Naive thymus-derived CD4-positive, alpha-beta T cell (primary cell): ENCODE data around the gene ENOX2. TPM values are rescaled to one million over a fixed set of nuclear protein-coding genes. Genes with fewer than 3 reads are reported as not detected.

Experiments used
- ATAC-seq: fragments of 150-1000 bp; cut with Tn5 transposase; 2 replicates; pipeline ENCODE4 v1.10.0; 2021; ENCODE audit warnings: mild to moderate bottlenecking, moderate library complexity
- CTCF ChIA-PET: fragments of 350-600 bp; sonication (Branson Sonifier 250); formaldehyde crosslinking; loops from one replicate; lab custom pipeline; 2021; ENCODE audit warnings: antibody characterized with exemption; lab: Charles Lee
- POLR2A ChIA-PET: fragments of 350-600 bp; sonication (Branson Sonifier 250); formaldehyde crosslinking; loops from one replicate; lab custom pipeline; 2021; ENCODE audit warnings: antibody characterized with exemption, inconsistent platforms; lab: Charles Lee
- DNase-seq, 9 donors: peaks; one replicate each; pipeline versions ENCODE4 v3.0.0 to v3.0.0-alpha.2; 2020 to 2022; ENCODE audit warnings: mixed read lengths in 1 of 9
- H3K27ac ChIP-seq: one replicate; pipeline ENCODE4 v1.7.0; 2013; ENCODE audit warnings: mild to moderate bottlenecking, low read depth, low read length, moderate library complexity
- H3K27me3 ChIP-seq, 2 donors: one replicate each; pipeline ENCODE4 v1.7.0; 2013; ENCODE audit warnings: low read length in 2 of 2, mild to moderate bottlenecking in 2 of 2, moderate library complexity in 2 of 2; ENCODE audit not compliant: control insufficient read depth in 2 of 2, insufficient read depth in 2 of 2
- H3K36me3 ChIP-seq, 3 experiments: 1 replicate in 2 of 3; 2 replicates in 1 of 3; pipeline ENCODE4 v1.7.0; 2013; ENCODE audit warnings: low read length in 3 of 3, mild to moderate bottlenecking in 3 of 3, moderate library complexity in 1 of 3; ENCODE audit not compliant: insufficient read depth in 3 of 3, control insufficient read depth in 2 of 3
- H3K4me1 ChIP-seq, 2 donors: one replicate each; pipeline ENCODE4 v1.7.0; 2013; ENCODE audit warnings: low read length in 2 of 2, mild to moderate bottlenecking in 2 of 2, moderate library complexity in 1 of 2; ENCODE audit not compliant: control insufficient read depth in 2 of 2, insufficient read depth in 2 of 2
- H3K4me3 ChIP-seq: 2 replicates; pipeline ENCODE4 v1.7.0; 2013; ENCODE audit warnings: mild to moderate bottlenecking, low read length
- H3K9me3 ChIP-seq, 3 experiments: 1 replicate in 2 of 3; 2 replicates in 1 of 3; pipeline ENCODE4 v1.7.0; 2013; ENCODE audit warnings: low read length in 3 of 3; ENCODE audit not compliant: control insufficient read depth in 2 of 3
- H3K27ac Mint-ChIP-seq, 9 donors: one replicate each; pipeline ENCODE4 v1.8.0; 2020 to 2022; ENCODE audit warnings: mixed read lengths in 9 of 9, mild to moderate bottlenecking in 8 of 9, moderate library complexity in 5 of 9, inconsistent platforms in 2 of 9
- H3K27me3 Mint-ChIP-seq, 5 donors: one replicate each; pipeline ENCODE4 v1.8.0; 2021 to 2022; ENCODE audit warnings: mixed read lengths in 5 of 5, mild to moderate bottlenecking in 1 of 5
- H3K36me3 Mint-ChIP-seq, 5 donors: one replicate each; pipeline ENCODE4 v1.8.0; 2020 to 2022; ENCODE audit warnings: mixed read lengths in 5 of 5, mild to moderate bottlenecking in 3 of 5, inconsistent platforms in 1 of 5
- H3K4me1 Mint-ChIP-seq, 7 donors: one replicate each; pipeline ENCODE4 v1.8.0; 2020 to 2022; ENCODE audit warnings: mixed read lengths in 7 of 7, mild to moderate bottlenecking in 3 of 7, inconsistent platforms in 1 of 7
- H3K4me3 Mint-ChIP-seq, 10 donors: one replicate each; pipeline ENCODE4 v1.8.0; 2020 to 2022; ENCODE audit warnings: mild to moderate bottlenecking in 10 of 10, mixed read lengths in 10 of 10, moderate library complexity in 6 of 10, inconsistent platforms in 2 of 10
- H3K9me3 Mint-ChIP-seq, 11 donors: one replicate each; pipeline ENCODE4 v1.8.0; 2020 to 2022; ENCODE audit warnings: mixed read lengths in 11 of 11, mild to moderate bottlenecking in 4 of 11, inconsistent platforms in 1 of 11, moderate library complexity in 1 of 11
- intact Hi-C, 2 donors: fragments of 100-400 bp; cut with micrococcal nuclease; formaldehyde crosslinking; loops; one replicate each; pipeline ENCODE4 v1.15.1; 2023
- polyA plus RNA-seq, 2 donors: library from polyadenylated mRNA; unstranded; fragments of 300-500 nt; fragmentation: Illumina TruSeq; gene quantifications; one replicate each; pipeline ENCODE4 v1.2.3, GENCODE V29; 2021
- total RNA-seq, 6 experiments: library from RNA in 5 of 6; stranded (reverse) in 5 of 6; gene quantifications; 1 replicate in 5 of 6; 2 replicates in 1 of 6; pipeline ENCODE4 v1.2.3 and lab custom pipeline; 2021 to 2026

The ENOX2 gene
- total and polyA plus RNA-seq, 7 experiments from 2014 or later: 10.3 to 24.0 (median 13.0) TPM

DNA sequence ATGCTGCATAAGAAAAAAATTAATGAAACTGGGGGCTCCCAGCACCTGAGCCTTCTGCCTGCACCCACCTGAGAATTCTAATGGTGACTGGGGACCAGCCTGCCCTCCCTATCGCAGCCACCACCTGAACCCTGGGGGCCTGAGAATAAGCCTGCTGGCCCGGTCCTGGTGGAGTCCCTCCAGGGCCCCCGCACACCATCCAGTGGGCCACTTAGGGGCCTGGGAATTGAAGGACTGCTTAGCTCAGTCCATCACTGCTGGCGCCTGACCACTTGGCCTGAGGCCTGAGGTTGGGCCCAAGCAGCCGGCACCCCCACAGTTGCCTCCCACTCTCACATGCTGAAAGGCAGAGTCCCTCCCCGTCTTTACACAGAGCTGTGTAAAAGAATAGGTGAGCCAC, 230.8 kb downstream of the ENOX2 start:
- intact Hi-C loops: no loop called here
- peaks cover 0 to 13% (median 0%) of the 10 kb centered on the region in 3 experiments for H3K36me3 ChIP-seq
- no peak overlapping the region for H3K4me3 ChIP-seq
- Mint-ChIP-seq H3K27me3 (no peaks in the 10 kb centered on the region), H3K36me3 (peaks cover 0 to 64% (median 57%) of the 10 kb centered on the region in 5 donors), H3K9me3 (peaks cover 0 to 24% (median 9%) of the 10 kb centered on the region in 11 donors), H3K4me3 (no peak overlapping the region), H3K27ac (no peak overlapping the region), H3K4me1 (peaks cover 0 to 3% (median 0%) of the 10 kb centered on the region in 7 donors)
- peaks cover 0 to 4% (median 0%) of the 10 kb centered on the region in 3 experiments for H3K9me3 ChIP-seq
- ChIA-PET POLR2A (no interaction called here), CTCF (no interaction called here)
- H3K27me3 ChIP-seq: no peaks in the 10 kb centered on the region
- ATAC-seq (no peak), DNase-seq (no peak)
- no peaks in the 10 kb centered on the region for H3K4me1 ChIP-seq
- H3K27ac ChIP-seq: no peak overlapping the region

DNA sequence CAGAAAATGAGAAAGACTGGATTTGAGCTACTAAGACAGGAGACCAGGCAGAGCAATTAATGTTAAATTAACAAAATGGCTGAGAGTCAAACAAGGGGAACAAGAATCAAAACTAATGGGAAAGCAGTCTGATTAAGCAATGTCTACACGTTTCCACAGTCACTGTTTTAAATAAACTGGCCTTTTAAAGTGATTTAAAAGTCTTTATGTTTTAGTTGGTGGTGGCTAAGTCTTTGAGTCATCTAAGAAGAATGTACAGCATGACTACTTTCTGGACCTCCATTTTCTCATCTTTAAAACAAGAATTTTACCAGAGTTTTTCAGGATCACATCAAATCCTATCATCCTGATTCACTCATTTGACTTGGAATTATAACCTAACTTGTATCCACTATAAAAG, 233.8 kb downstream of the ENOX2 start:
- Histone ChIP-seq H3K9me3 (peaks cover 0 to 4% (median 0%) of the 10 kb centered on the region in 3 experiments), H3K27ac (no peak overlapping the region), H3K4me3 (no peak overlapping the region), H3K27me3 (no peaks in the 10 kb centered on the region), H3K4me1 (no peaks in the 10 kb centered on the region), H3K36me3 (peaks cover 0 to 15% (median 0%) of the 10 kb centered on the region in 3 experiments)
- no peak overlapping the region for H3K27ac Mint-ChIP-seq
- H3K4me1 Mint-ChIP-seq: peaks cover 0 to 3% (median 0%) of the 10 kb centered on the region in 7 donors
- DNase-seq: no peak
- peaks cover 0 to 16% (median 6%) of the 10 kb centered on the region in 11 donors for H3K9me3 Mint-ChIP-seq
- intact Hi-C loops: no loop called here
- ChIA-PET POLR2A (no interaction called here), CTCF (no interaction called here)
- no peak overlapping the region for H3K4me3 Mint-ChIP-seq
- ATAC-seq: no peak
- H3K27me3 Mint-ChIP-seq: no peaks in the 10 kb centered on the region
- peaks cover 8 to 61% (median 46%) of the 10 kb centered on the region in 5 donors for H3K36me3 Mint-ChIP-seq

DNA sequence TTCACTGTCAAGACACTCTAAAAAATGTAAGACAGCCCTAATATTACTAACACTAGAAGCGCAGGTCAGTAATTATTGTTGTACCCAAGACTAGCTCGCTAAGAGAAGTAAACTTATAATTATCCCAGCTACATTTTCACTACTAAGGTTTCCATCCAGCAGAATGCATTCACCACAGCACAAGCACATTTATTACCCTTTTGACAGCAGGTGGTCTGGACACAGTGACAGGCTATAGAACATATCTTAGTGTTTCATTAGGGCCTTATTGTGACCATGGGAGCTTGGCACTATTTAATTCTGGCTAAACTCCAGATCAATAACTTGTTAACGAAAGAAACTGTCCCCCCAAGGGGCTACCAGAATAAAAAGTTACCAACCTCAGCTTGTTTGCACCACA, 237.7 kb downstream of the ENOX2 start:
- H3K27me3 Mint-ChIP-seq: no peaks in the 10 kb centered on the region
- POLR2A ChIA-PET: no interaction called here
- H3K27me3 ChIP-seq: no peaks in the 10 kb centered on the region
- peaks cover 0 to 7% (median 0%) of the 10 kb centered on the region in 3 experiments for H3K36me3 ChIP-seq
- no peaks in the 10 kb centered on the region for H3K4me1 ChIP-seq
- DNase-seq: no peak
- intact Hi-C loops: no loop called here
- H3K27ac Mint-ChIP-seq: no peak overlapping the region
- H3K9me3 Mint-ChIP-seq: no peaks in the 10 kb centered on the region
- H3K27ac ChIP-seq: no peak overlapping the region
- no peaks in the 10 kb centered on the region for H3K9me3 ChIP-seq
- CTCF ChIA-PET: no interaction called here
- peaks cover 10 to 62% (median 53%) of the 10 kb centered on the region in 5 donors for H3K36me3 Mint-ChIP-seq
- H3K4me3 ChIP-seq: no peak overlapping the region
- no peak for ATAC-seq
- no peak overlapping the region for H3K4me3 Mint-ChIP-seq
- peaks cover 0 to 3% (median 0%) of the 10 kb centered on the region in 7 donors for H3K4me1 Mint-ChIP-seq

DNA sequence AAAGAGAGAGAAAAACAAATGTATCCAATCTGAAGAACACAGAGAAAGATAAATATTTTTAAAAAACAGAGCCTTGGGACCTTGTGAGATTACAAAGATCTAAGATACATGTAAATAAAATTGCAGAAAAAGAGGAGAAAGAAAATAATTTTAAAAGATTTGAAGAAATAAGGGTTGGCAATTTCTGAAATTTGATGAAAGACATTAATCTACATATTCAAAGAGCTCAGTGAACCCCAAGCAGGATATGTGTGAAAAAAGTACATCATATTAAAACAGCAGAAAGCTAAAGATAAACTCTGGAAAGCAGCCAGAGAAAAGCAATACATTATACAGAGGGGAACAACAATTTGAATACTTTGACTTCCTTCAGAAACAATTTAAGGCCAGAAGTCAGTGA, 244.7 kb downstream of the ENOX2 start:
- no peak overlapping the region for H3K4me3 Mint-ChIP-seq
- no peaks in the 10 kb centered on the region for H3K9me3 ChIP-seq
- H3K4me3 ChIP-seq: no peak overlapping the region
- peaks cover 7 to 54% (median 25%) of the 10 kb centered on the region in 5 donors for H3K36me3 Mint-ChIP-seq
- CTCF ChIA-PET: no interaction called here
- ATAC-seq (no peak), DNase-seq (no peak)
- H3K4me1 ChIP-seq: no peaks in the 10 kb centered on the region
- no peaks in the 10 kb centered on the region for H3K27me3 Mint-ChIP-seq
- no peak overlapping the region for H3K27ac ChIP-seq
- no peaks in the 10 kb centered on the region for H3K27me3 ChIP-seq
- intact Hi-C loops: no loop called here
- H3K36me3 ChIP-seq: no peaks in the 10 kb centered on the region
- H3K9me3 Mint-ChIP-seq: peaks cover 0 to 4% (median 0%) of the 10 kb centered on the region in 11 donors
- POLR2A ChIA-PET: no interaction called here
- no peaks in the 10 kb centered on the region for H3K4me1 Mint-ChIP-seq
- no peak overlapping the region for H3K27ac Mint-ChIP-seq

DNA sequence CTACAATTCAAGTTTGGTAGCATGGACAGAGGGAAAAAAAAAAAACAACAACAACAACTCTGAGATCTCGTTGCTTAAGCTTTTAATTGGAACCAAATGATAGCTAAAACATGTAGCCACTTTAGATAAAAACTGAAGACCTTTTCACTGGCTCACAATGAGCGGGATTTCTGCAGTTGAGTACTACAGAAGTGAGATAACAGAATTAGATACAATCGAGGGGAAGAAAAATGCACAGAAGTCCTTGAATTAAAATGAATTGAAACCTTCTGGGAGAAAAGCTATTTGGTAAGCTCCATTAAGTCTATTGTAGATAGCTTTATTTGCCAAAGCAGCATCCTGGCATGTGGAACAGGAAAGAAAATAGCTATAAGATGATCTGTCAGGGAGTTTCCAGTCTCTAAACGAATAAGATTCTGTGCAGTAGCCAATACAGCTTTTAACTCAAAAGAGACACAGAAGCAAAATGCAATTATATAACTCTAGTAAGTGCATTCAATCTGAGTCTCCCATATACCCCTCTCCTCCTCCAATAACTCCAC, 248.5 kb downstream of the ENOX2 start:
- no peak overlapping the region for H3K4me3 Mint-ChIP-seq
- CTCF ChIA-PET: no interaction called here
- Histone ChIP-seq H3K27ac (no peak overlapping the region), H3K4me1 (no peaks in the 10 kb centered on the region), H3K9me3 (no peaks in the 10 kb centered on the region), H3K27me3 (no peaks in the 10 kb centered on the region), H3K36me3 (no peaks in the 10 kb centered on the region), H3K4me3 (no peak overlapping the region)
- peaks cover 0 to 4% (median 0%) of the 10 kb centered on the region in 11 donors for H3K9me3 Mint-ChIP-seq
- ATAC-seq (no peak), DNase-seq (no peak)
- no peak overlapping the region for H3K27ac Mint-ChIP-seq
- no peaks in the 10 kb centered on the region for H3K4me1 Mint-ChIP-seq
- POLR2A ChIA-PET: interaction anchor here (0.6 kb wide), 1 partner anchor 68 kb away, joined by 3 read pairs; no protein-coding TSS in a partner anchor
- peaks cover 5 to 26% (median 8%) of the 10 kb centered on the region in 5 donors for H3K36me3 Mint-ChIP-seq
- intact Hi-C loops: no loop called here
- no peaks in the 10 kb centered on the region for H3K27me3 Mint-ChIP-seq

DNA sequence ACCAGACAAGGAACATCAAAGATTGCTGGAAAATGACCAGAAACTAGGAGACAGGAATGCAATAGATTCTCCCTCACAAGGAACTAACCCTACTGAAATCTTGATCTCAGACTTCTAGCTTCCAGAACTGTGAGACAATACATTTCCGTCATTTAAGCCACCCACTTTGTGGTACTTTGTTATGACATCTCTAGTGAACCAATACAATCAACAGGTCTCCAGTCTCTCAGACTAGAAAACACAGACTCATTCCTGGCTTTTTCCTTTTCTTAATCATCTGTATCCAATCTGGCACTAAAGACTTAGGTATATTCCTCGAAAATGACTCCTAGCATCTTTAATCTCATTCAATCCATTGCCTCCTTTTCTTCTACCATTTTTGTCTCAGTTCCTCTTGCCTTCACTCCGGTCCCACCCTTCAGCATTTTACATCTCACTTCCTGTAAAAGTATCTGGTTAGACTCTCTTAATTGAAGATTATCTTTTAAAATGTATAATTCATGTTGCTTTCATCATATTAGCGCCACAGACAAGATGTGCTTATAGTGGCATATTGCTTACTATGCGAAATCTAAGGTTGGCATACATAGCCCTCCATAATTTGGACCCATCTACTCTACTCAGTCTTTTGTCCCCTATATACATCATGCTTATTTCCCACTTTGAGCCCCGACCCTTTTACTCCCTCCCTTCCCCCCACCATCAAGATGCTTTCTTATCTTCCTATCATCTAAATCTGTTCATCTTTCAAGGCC, 250.0 kb downstream of the ENOX2 start:
- Histone ChIP-seq H3K36me3 (no peaks in the 10 kb centered on the region), H3K9me3 (no peaks in the 10 kb centered on the region), H3K4me3 (no peak overlapping the region), H3K4me1 (no peaks in the 10 kb centered on the region), H3K27ac (no peak overlapping the region), H3K27me3 (no peaks in the 10 kb centered on the region)
- H3K9me3 Mint-ChIP-seq: peaks cover 0 to 1% (median 0%) of the 10 kb centered on the region in 11 donors
- DNase-seq (no peak), ATAC-seq (no peak)
- no peak overlapping the region for H3K27ac Mint-ChIP-seq
- POLR2A ChIA-PET: no interaction called here
- H3K4me1 Mint-ChIP-seq: no peaks in the 10 kb centered on the region
- CTCF ChIA-PET: no interaction called here
- intact Hi-C loops: no loop called here
- H3K36me3 Mint-ChIP-seq: peaks cover 5 to 19% (median 12%) of the 10 kb centered on the region in 5 donors
- H3K27me3 Mint-ChIP-seq: no peaks in the 10 kb centered on the region
- no peak overlapping the region for H3K4me3 Mint-ChIP-seq
